K562 (cell line): ENCODE results near the gene ZNF552. TPM values are rescaled to one million over a fixed set of nuclear protein-coding genes. Genes with fewer than 3 reads are reported as not detected.
A peak's percentile ranks its signal among the peaks of the same experiment; 100 is the strongest.

ENCODE experiments used
- BHLHE40 ChIP-seq: IDR thresholded peaks from 2 replicates; pipeline ENCODE4 v1.6.1; 2011; ENCODE audit warnings: low read length, improper control_type of control experiment
- GATAD2B ChIP-seq: fragments of 450-650 bp; IDR thresholded peaks from 2 replicates; pipeline ENCODE4 v1.6.1; 2017; ENCODE audit warnings: mild to moderate bottlenecking, borderline replicate concordance
- GTF2B ChIP-seq: IDR thresholded peaks from 2 replicates; pipeline ENCODE4 v1.6.1; 2011; ENCODE audit not compliant: insufficient read length; ENCODE audit errors: extremely low read depth
- GTF3C2 ChIP-seq: IDR thresholded peaks from 3 replicates; pipeline ENCODE4 v1.6.1; 2011; ENCODE audit warnings: borderline replicate concordance, mild to moderate bottlenecking, moderate library complexity; ENCODE audit not compliant: insufficient read length; ENCODE audit errors: extremely low read depth
- HES1 ChIP-seq: fragments of 450-650 bp; IDR thresholded peaks from 2 replicates; pipeline ENCODE4 v1.6.1; 2016; ENCODE audit warnings: low read depth, mild to moderate bottlenecking, moderate library complexity
- L3MBTL2 ChIP-seq: fragments of 450-650 bp; IDR thresholded peaks from 2 replicates; pipeline ENCODE4 v1.6.1; 2016; ENCODE audit warnings: mild to moderate bottlenecking, moderate library complexity
- MBD1 ChIP-seq: fragments of 250-450 bp; sonication (Bioruptor Pico); IDR thresholded peaks from 2 replicates; pipeline ENCODE4 v1.8.0; 2022; ENCODE audit warnings: inconsistent platforms
- MED1 ChIP-seq: sonication (generic); formaldehyde crosslinking; IDR thresholded peaks from 2 replicates; pipeline ENCODE4 v1.8.1; 2023; ENCODE audit warnings: missing genetic modification reagents, borderline replicate concordance
- NR2F6 ChIP-seq: fragments of 450-650 bp; formaldehyde crosslinking; IDR thresholded peaks from 2 replicates; pipeline ENCODE4 v1.4.0; 2020; ENCODE audit warnings: mild to moderate bottlenecking
- RAD21 ChIP-seq, 2 experiments: fragments of 250-450 bp in 1 of 2; fragments of 450-650 bp in 1 of 2; sonication (Bioruptor Pico) in 1 of 2; formaldehyde crosslinking in 1 of 2; IDR thresholded peaks in 1 of 2; conservative IDR thresholded peaks in 1 of 2; 2 replicates each; pipeline versions ENCODE4 v1.4.0 to v1.8.0; 2020 to 2022; ENCODE audit warnings: mild to moderate bottlenecking in 2 of 2, moderate library complexity in 1 of 2
- SIN3B ChIP-seq: fragments of 450-650 bp; IDR thresholded peaks from 2 replicates; pipeline ENCODE4 v1.6.1; 2017; ENCODE audit warnings: low read depth, mild to moderate bottlenecking, moderate library complexity
- TSHZ1 ChIP-seq: fragments of 250-450 bp; sonication (Bioruptor Pico); IDR thresholded peaks from 2 replicates; pipeline ENCODE4 v1.4.0; 2020; ENCODE audit warnings: mild to moderate bottlenecking, moderate library complexity
- ZBTB34 ChIP-seq: fragments of 250-450 bp; sonication (Bioruptor Pico); IDR thresholded peaks from 2 replicates; pipeline ENCODE4 v1.8.0; 2021; ENCODE audit warnings: mild to moderate bottlenecking, moderate library complexity
- ZNF436 ChIP-seq: fragments of 250-450, 450-650 bp; sonication (Bioruptor Pico); formaldehyde crosslinking; IDR thresholded peaks from 2 replicates; pipeline ENCODE4 v1.7.0; 2020; ENCODE audit warnings: mild to moderate bottlenecking
- ZNF507 ChIP-seq: conservative IDR thresholded peaks from 2 replicates; pipeline ENCODE4 v1.6.1; 2017; ENCODE audit warnings: missing genetic modification characterization, missing compliant biosample characterization
- ZNF584 ChIP-seq: fragments of 200-800 bp; sonication (Bioruptor generic); IDR thresholded peaks from 2 replicates; pipeline ENCODE4 v1.6.1; 2016; ENCODE audit warnings: low read depth, mild to moderate bottlenecking, missing genetic modification characterization, missing compliant biosample characterization
- polyA plus RNA-seq, 8 experiments: library from polyadenylated mRNA; depleted of rRNA in 4 of 8; stranded (reverse) in 5 of 8; unstranded in 3 of 8; fragments of >200 nt; fragmentation: Nextera tagmentation in 2 of 8; fragmentation: Illumina TruSeq in 1 of 8; extraction: Ambion mirVana in 2 of 8; extraction: Trizol in 1 of 8; gene quantifications; 2 replicates each; pipeline versions ENCODE4 v1.2.1 to v1.2.3, GENCODE V29; 2011 to 2014; ENCODE audit warnings: inconsistent platforms in 1 of 8, missing spikeins in 1 of 8
- total RNA-seq, 7 experiments: library from RNA; depleted of rRNA in 6 of 7; stranded (reverse); fragments of >200 nt in 6 of 7; fragmentation: Illumina TruSeq in 2 of 7; extraction: Trizol in 2 of 7; gene quantifications; 2 replicates each; pipeline versions ENCODE4 v1.2.1 to v1.2.3, GENCODE V29; 2011 to 2021; ENCODE audit warnings: low replicate concordance in 1 of 7

ZNF552 gene
- total and polyA plus RNA-seq, 9 of the 15 experiments (the other 6 are each of a cell fraction or from before 2014, with no cell fraction given), result 4.4 to 12.4 (median 8.5) TPM

- TF ChIP-seq MBD1 (no peak), BHLHE40 (0 out of 2 replicates have a peak, but pooled peaks have one; percentile 32), GTF3C2 (no peak), ZNF436 (CRISPR knock-in tag) (no peak), GATAD2B (peak; percentile 12; the same call in 1 of the 2 replicates), ZBTB34 (no peak), SIN3B (0 out of 2 replicates have a peak, but pooled peaks have one; percentile 33), ZNF584 (no peak), ZNF507 (tag) (no peak), HES1 (no peak), NR2F6 (CRISPR knock-in tag) (no peak), RAD21 (CRISPR knock-in tag; conservative IDR thresholded peaks at IDR 0.05 in 1 of 2, IDR thresholded peaks at IDR 0.05 in 1 of 2) (no peak), TSHZ1 (CRISPR knock-in tag) (no peak), MED1 (CRISPR knock-in tag) (no peak), GTF2B (no peak), L3MBTL2 (peak; percentile 58)
Observed at GRCh38 chr19:57819475-57820148, 4.9 kb upstream of the ZNF552 start (continued).
